Cortex of kidney (tissue), 1 donor: ENCODE measurements around the gene CD3G.
"Not testable (repeated sequence)": the region's sequence is repeated elsewhere in the genome, so short reads cannot be mapped to it uniquely, and the experiment has no call there.

ENCODE experiments used
- DNase-seq: peaks from one replicate; lab custom pipeline; 2025; lab: John Stamatoyannopoulos, UW

The CD3G gene

GRCh38 chr11:118380571-118380970, 36.4 kb downstream of the CD3G start:
- no peak for DNase-seq

- no peak for DNase-seq
Observed at GRCh38 chr11:118382954-118383353, 38.8 kb downstream of the CD3G start.

GRCh38 chr11:118383657-118384056, 39.5 kb downstream of the CD3G start:
- DNase-seq, result no peak

GRCh38 chr11:118396097-118396501, 52.0 kb downstream of the CD3G start:
- no peak for DNase-seq

GRCh38 chr11:118397448-118397847, 53.3 kb downstream of the CD3G start:
- DNase-seq, result no peak

GRCh38 chr11:118398791-118399559, 54.8 kb downstream of the CD3G start:
- no peak for DNase-seq

GRCh38 chr11:118401151-118401879, 57.2 kb downstream of the CD3G start, which contains the start of gene ATP5MG:
Gene ATP5MG (plus strand): TSS chr11:118401606. CDS start chr11:118401666, 60 bp downstream.
- no peak for DNase-seq

- DNase-seq, result no peak
Observed at GRCh38 chr11:118401880-118402590, 57.9 kb downstream of the CD3G start.

- not testable (repeated sequence) for DNase-seq
Observed at GRCh38 chr11:118402594-118402993, 58.5 kb downstream of the CD3G start.
